Peyer's patch (tissue), 4 donors: Measurements from ENCODE around the gene TPM1. TPM values are rescaled to one million over a fixed set of nuclear protein-coding genes. Genes with fewer than 3 reads are reported as not detected.
A peak's percentile ranks its signal among the peaks of the same experiment; 100 is the strongest.

Experiments
- DNase-seq, 3 donors: peaks; one replicate each; pipeline ENCODE4 v3.0.0-alpha.2; 2017 to 2019
- H3K27ac ChIP-seq, 4 donors: fragments of 200-600 bp; sonication (generic); one replicate each; pipeline ENCODE4 v1.5.1; 2016 to 2019
- H3K27me3 ChIP-seq, 2 donors: fragments of 200-600 bp; sonication (generic); one replicate each; pipeline ENCODE4 v1.5.1; 2019
- H3K36me3 ChIP-seq, 3 donors: fragments of 200-600 bp; sonication (generic); one replicate each; pipeline ENCODE4 v1.5.1; 2016 to 2019
- H3K4me1 ChIP-seq, 4 donors: fragments of 200-600 bp; sonication (generic); one replicate each; pipeline ENCODE4 v1.5.1; 2016 to 2019
- H3K4me3 ChIP-seq, 4 donors: fragments of 200-600 bp; sonication (generic); 1 replicate in 3 of 4; 2 replicates in 1 of 4; pipeline ENCODE4 v1.5.1; 2016 to 2019; ENCODE audit warnings: mild to moderate bottlenecking in 1 of 4
- H3K9me3 ChIP-seq, 4 donors: fragments of 200-600 bp; sonication (generic); one replicate each; pipeline ENCODE4 v1.5.1; 2016 to 2019; ENCODE audit warnings: mild to moderate bottlenecking in 1 of 4
- CTCF ChIP-seq, 6 experiments: fragments of 450-650 bp in 4 of 6; fragments of 200-600 bp in 2 of 6; sonication (generic) in 1 of 6; IDR thresholded peaks; one replicate each; pipeline ENCODE4 v1.5.1; 2017 to 2019; ENCODE audit warnings: antibody characterized with exemption in 6 of 6, mild to moderate bottlenecking in 3 of 6, moderate library complexity in 1 of 6
- POLR2A ChIP-seq, 2 donors: fragments of 450-650 bp; IDR thresholded peaks; one replicate each; pipeline ENCODE4 v1.5.1; 2017; ENCODE audit warnings: antibody characterized with exemption in 2 of 2, mild to moderate bottlenecking in 2 of 2, moderate library complexity in 2 of 2
- total RNA-seq, 4 donors: library from RNA; depleted of rRNA; stranded (reverse); fragments of >200 nt; gene quantifications; one replicate each; pipeline ENCODE4 v1.1.0, GENCODE V29; 2016

Gene TPM1
- total RNA-seq, 4 donors from 2014 or later = 555 to 997 (median 617) TPM

- Histone ChIP-seq H3K36me3 (no peaks in the 10 kb centered on the region), H3K27ac (no peak overlapping the region), H3K4me3 (no peak overlapping the region), H3K27me3 (no peaks in the 10 kb centered on the region), H3K4me1 (peaks cover 0 to 7% (median 1%) of the 10 kb centered on the region in 4 donors), H3K9me3 (no peaks in the 10 kb centered on the region)
- DNase-seq = no peak
- TF ChIP-seq POLR2A (IDR thresholded peaks at IDR 0.05) (no peak), CTCF (IDR thresholded peaks at IDR 0.05) (no peak)
These were observed 47.9 kb downstream of the TPM1 start for GRCh38 chr15:63090472-63090871.

GRCh38 chr15:63090887-63091286, 48.3 kb downstream of the TPM1 start:
- no peak for DNase-seq
- Histone ChIP-seq H3K4me3 (no peak overlapping the region), H3K4me1 (peaks cover 0 to 7% (median 1%) of the 10 kb centered on the region in 4 donors), H3K27ac (no peak overlapping the region), H3K9me3 (no peaks in the 10 kb centered on the region), H3K36me3 (no peaks in the 10 kb centered on the region), H3K27me3 (no peaks in the 10 kb centered on the region)
- TF ChIP-seq CTCF (IDR thresholded peaks at IDR 0.05) (no peak), POLR2A (IDR thresholded peaks at IDR 0.05) (no peak)

GRCh38 chr15:63091679-63092446, 49.3 kb downstream of the TPM1 start:
- Histone ChIP-seq H3K9me3 (no peaks in the 10 kb centered on the region), H3K27me3 (no peaks in the 10 kb centered on the region), H3K4me3 (no peak overlapping the region), H3K36me3 (no peaks in the 10 kb centered on the region), H3K4me1 (peaks cover 0 to 7% (median 1%) of the 10 kb centered on the region in 4 donors), H3K27ac (no peak overlapping the region)
- no peak for DNase-seq
- TF ChIP-seq CTCF (IDR thresholded peaks at IDR 0.05) = no peak
- no peak for TF ChIP-seq POLR2A (IDR thresholded peaks at IDR 0.05)

- TF ChIP-seq CTCF (IDR thresholded peaks at IDR 0.05) = peak; percentile 52 to 94 (median 86)
- TF ChIP-seq POLR2A (IDR thresholded peaks at IDR 0.05) = no peak
- DNase-seq = peak; percentile 70 to 93 (median 88)
- Histone ChIP-seq H3K27me3 (no peaks in the 10 kb centered on the region), H3K4me3 (no peak overlapping the region), H3K36me3 (no peaks in the 10 kb centered on the region), H3K27ac (peak overlapping the region in 1 of 4 donors; percentile 56), H3K4me1 (peaks cover 0 to 7% (median 1%) of the 10 kb centered on the region in 4 donors), H3K9me3 (no peaks in the 10 kb centered on the region)
These were observed 51.1 kb downstream of the TPM1 start for GRCh38 chr15:63093486-63094205.

- Histone ChIP-seq H3K9me3 (no peaks in the 10 kb centered on the region), H3K4me3 (no peak overlapping the region), H3K4me1 (peaks cover 0 to 7% (median 1%) of the 10 kb centered on the region in 4 donors), H3K36me3 (no peaks in the 10 kb centered on the region), H3K27me3 (no peaks in the 10 kb centered on the region), H3K27ac (peak overlapping the region in 2 of 4 donors; percentile 19 to 56)
- no peak for DNase-seq
- TF ChIP-seq CTCF (IDR thresholded peaks at IDR 0.05) (no peak), POLR2A (IDR thresholded peaks at IDR 0.05) (no peak)
These were observed 52.0 kb downstream of the TPM1 start for GRCh38 chr15:63094495-63094931.
